ENCODE measurements around the gene BTF3. TPM values are rescaled to one million over a fixed set of nuclear protein-coding genes. Genes with fewer than 3 reads are reported as not detected.

BTF3 gene
- total and polyA plus RNA-seq, 9 of the 15 experiments (the other 6 are each of a cell fraction or from before 2014, with no cell fraction given) = 534 to 1,637 (median 848) TPM

DNA sequence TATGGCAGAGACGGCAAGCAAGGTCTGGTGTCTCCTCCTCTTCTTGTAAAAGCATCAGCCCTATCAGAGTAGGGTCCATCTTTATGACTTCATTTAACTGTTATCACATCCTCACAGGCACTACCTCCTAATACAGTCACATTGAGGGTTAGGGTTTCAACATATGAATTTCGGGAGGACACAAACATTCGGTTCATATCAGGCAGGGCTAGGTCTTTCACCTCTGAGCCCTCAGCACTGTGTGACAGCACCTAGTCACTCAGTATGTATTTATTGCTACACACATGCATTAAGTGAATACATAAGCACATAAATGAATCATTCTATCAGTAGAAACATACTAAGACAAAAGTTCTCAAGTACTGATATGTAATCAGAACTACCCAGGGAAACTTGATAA, 9.4 kb upstream of the BTF3 start (continued):
- TF ChIP-seq, protein P1, sequence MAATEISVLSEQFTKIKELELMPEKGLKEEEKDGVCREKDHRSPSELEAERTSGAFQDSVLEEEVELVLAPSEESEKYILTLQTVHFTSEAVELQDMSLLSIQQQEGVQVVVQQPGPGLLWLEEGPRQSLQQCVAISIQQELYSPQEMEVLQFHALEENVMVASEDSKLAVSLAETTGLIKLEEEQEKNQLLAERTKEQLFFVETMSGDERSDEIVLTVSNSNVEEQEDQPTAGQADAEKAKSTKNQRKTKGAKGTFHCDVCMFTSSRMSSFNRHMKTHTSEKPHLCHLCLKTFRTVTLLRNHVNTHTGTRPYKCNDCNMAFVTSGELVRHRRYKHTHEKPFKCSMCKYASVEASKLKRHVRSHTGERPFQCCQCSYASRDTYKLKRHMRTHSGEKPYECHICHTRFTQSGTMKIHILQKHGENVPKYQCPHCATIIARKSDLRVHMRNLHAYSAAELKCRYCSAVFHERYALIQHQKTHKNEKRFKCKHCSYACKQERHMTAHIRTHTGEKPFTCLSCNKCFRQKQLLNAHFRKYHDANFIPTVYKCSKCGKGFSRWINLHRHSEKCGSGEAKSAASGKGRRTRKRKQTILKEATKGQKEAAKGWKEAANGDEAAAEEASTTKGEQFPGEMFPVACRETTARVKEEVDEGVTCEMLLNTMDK (IDR thresholded peaks at IDR 0.05; ENCODE audit: borderline replicate concordance, insufficient read depth, low read depth, low read length, poor library complexity, severe bottlenecking) = no peak
- TF ChIP-seq ZNF133 (CRISPR knock-in tag; IDR thresholded peaks at IDR 0.05) (no peak), DPF2 (IDR thresholded peaks at IDR 0.05) (peak; percentile 95), ZNF121 (CRISPR knock-in tag; conservative IDR thresholded peaks at IDR 0.05) (no peak), SMARCC2 (IDR thresholded peaks at IDR 0.05; ENCODE audit: low read depth) (peak; percentile 70; the same call in 1 of the 2 replicates), ELF1 (tag; IDR thresholded peaks at IDR 0.05) (no peak), GABPA (tag; conservative IDR thresholded peaks at IDR 0.05; ENCODE audit: low read depth) (no peak), ZNF140 (CRISPR knock-in tag; IDR thresholded peaks at IDR 0.05) (no peak), MCM2 (IDR thresholded peaks at IDR 0.05; ENCODE audit: low read depth) (no peak), HLTF (IDR thresholded peaks at IDR 0.05) (no peak), NRF1 (conservative IDR thresholded peaks at IDR 0.05 in 1 of 2, IDR thresholded peaks at IDR 0.05 in 1 of 2) (0 out of 4 replicates have a peak, but pooled peaks of 1 of the 2 experiments have one; percentile 20), SIRT6 (IDR thresholded peaks at IDR 0.05; ENCODE audit: low read depth, low read length) (no peak), SRSF9 (IDR thresholded peaks at IDR 0.05; ENCODE audit: borderline replicate concordance, low read depth, low read length) (no peak), MYBL2 (IDR thresholded peaks at IDR 0.05; ENCODE audit: low read depth) (no peak), MYBL2 (CRISPR knock-in tag; IDR thresholded peaks at IDR 0.05; ENCODE audit: borderline replicate concordance) (no peak), SRSF1 (IDR thresholded peaks at IDR 0.05; ENCODE audit: low read depth, low read length) (no peak), MTA3 (IDR thresholded peaks at IDR 0.05; ENCODE audit: borderline replicate concordance) (0 out of 2 replicates have a peak, but pooled peaks have one; percentile 38), ZKSCAN3 (CRISPR knock-in tag; IDR thresholded peaks at IDR 0.05) (no peak), ZFX (CRISPR knock-in tag; IDR thresholded peaks at IDR 0.05) (no peak), BDP1 (IDR thresholded peaks at IDR 0.05; ENCODE audit: insufficient read depth, insufficient read length) (no peak)
- TF ChIP-seq, protein P2, sequence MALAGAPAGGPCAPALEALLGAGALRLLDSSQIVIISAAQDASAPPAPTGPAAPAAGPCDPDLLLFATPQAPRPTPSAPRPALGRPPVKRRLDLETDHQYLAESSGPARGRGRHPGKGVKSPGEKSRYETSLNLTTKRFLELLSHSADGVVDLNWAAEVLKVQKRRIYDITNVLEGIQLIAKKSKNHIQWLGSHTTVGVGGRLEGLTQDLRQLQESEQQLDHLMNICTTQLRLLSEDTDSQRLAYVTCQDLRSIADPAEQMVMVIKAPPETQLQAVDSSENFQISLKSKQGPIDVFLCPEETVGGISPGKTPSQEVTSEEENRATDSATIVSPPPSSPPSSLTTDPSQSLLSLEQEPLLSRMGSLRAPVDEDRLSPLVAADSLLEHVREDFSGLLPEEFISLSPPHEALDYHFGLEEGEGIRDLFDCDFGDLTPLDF (CRISPR knock-in tag; IDR thresholded peaks at IDR 0.05) = no peak
- TF ChIP-seq, protein P3, sequence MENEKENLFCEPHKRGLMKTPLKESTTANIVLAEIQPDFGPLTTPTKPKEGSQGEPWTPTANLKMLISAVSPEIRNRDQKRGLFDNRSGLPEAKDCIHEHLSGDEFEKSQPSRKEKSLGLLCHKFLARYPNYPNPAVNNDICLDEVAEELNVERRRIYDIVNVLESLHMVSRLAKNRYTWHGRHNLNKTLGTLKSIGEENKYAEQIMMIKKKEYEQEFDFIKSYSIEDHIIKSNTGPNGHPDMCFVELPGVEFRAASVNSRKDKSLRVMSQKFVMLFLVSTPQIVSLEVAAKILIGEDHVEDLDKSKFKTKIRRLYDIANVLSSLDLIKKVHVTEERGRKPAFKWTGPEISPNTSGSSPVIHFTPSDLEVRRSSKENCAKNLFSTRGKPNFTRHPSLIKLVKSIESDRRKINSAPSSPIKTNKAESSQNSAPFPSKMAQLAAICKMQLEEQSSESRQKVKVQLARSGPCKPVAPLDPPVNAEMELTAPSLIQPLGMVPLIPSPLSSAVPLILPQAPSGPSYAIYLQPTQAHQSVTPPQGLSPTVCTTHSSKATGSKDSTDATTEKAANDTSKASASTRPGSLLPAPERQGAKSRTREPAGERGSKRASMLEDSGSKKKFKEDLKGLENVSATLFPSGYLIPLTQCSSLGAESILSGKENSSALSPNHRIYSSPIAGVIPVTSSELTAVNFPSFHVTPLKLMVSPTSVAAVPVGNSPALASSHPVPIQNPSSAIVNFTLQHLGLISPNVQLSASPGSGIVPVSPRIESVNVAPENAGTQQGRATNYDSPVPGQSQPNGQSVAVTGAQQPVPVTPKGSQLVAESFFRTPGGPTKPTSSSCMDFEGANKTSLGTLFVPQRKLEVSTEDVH (IDR thresholded peaks at IDR 0.05; ENCODE audit: low read depth, partially characterized antibody) = no peak
